ENCODE data around the gene ITGB7.
"Not testable (repeated sequence)": the region's sequence is repeated elsewhere in the genome, so short reads cannot be mapped to it uniquely, and the experiment has no call there.

ITGB7 gene

DNA sequence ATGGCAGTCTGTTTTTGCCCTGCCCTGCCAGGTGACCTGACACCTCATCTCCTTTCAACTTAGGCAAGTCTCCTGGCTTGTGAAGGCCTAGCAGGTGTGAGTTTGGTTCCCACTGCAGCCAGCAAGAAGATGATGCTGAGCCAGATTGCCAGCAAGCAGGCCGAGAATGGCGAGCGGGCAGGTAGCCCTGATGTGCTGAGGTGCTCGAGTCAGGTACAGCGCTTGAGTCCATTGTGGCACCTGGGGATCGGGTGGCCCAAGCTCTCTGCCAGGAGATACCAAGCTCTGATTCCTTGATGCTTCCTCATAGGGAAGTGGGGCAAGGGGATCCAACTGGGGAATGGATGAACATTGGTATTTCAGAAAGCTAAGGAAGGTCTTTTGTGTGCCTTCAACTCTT lies 22.2 kb downstream of the ITGB7 start:
- TF ChIP-seq, protein P1, sequence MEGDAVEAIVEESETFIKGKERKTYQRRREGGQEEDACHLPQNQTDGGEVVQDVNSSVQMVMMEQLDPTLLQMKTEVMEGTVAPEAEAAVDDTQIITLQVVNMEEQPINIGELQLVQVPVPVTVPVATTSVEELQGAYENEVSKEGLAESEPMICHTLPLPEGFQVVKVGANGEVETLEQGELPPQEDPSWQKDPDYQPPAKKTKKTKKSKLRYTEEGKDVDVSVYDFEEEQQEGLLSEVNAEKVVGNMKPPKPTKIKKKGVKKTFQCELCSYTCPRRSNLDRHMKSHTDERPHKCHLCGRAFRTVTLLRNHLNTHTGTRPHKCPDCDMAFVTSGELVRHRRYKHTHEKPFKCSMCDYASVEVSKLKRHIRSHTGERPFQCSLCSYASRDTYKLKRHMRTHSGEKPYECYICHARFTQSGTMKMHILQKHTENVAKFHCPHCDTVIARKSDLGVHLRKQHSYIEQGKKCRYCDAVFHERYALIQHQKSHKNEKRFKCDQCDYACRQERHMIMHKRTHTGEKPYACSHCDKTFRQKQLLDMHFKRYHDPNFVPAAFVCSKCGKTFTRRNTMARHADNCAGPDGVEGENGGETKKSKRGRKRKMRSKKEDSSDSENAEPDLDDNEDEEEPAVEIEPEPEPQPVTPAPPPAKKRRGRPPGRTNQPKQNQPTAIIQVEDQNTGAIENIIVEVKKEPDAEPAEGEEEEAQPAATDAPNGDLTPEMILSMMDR (conservative IDR thresholded peaks at IDR 0.05; ENCODE audit: low read length): no peak
- H3K4me3 ChIP-seq (ENCODE audit: low read length): no peak overlapping the region
- DNase-seq (ENCODE audit: low read depth): no peak

GRCh38 chr12:53182903-53183302 lies 24.1 kb downstream of the ITGB7 start:
- no peak for DNase-seq (ENCODE audit: low read depth)
- TF ChIP-seq, protein P1 (conservative IDR thresholded peaks at IDR 0.05; ENCODE audit: low read length): no peak
- no peak overlapping the region; the same call in 1 of the 2 replicates for H3K4me3 ChIP-seq (ENCODE audit: low read length)

DNA sequence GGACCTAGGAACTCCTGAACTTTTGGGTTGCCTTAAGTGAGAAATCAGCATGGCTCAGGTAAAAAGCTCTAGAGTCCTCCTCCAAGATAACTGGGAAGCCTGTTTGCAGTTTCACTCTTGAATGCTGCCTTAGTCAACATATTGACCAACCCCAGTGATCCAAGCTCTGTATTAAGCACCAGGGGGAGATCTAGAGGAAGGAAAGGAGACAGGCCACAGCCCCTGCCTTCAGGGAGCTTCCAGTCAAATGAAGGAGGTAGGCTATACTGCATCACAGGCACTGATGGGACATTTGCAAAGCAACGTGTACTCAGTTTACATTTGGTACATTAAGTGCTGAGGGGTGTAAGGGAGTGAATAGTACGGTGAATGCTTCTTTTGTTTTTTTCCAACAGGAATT lies 25.1 kb downstream of the ITGB7 start:
- peak overlapping the region; percentile 84 for H3K4me3 ChIP-seq (ENCODE audit: low read length)
- TF ChIP-seq, protein P1 (conservative IDR thresholded peaks at IDR 0.05; ENCODE audit: low read length): no peak
- DNase-seq (ENCODE audit: low read depth): no peak

DNA sequence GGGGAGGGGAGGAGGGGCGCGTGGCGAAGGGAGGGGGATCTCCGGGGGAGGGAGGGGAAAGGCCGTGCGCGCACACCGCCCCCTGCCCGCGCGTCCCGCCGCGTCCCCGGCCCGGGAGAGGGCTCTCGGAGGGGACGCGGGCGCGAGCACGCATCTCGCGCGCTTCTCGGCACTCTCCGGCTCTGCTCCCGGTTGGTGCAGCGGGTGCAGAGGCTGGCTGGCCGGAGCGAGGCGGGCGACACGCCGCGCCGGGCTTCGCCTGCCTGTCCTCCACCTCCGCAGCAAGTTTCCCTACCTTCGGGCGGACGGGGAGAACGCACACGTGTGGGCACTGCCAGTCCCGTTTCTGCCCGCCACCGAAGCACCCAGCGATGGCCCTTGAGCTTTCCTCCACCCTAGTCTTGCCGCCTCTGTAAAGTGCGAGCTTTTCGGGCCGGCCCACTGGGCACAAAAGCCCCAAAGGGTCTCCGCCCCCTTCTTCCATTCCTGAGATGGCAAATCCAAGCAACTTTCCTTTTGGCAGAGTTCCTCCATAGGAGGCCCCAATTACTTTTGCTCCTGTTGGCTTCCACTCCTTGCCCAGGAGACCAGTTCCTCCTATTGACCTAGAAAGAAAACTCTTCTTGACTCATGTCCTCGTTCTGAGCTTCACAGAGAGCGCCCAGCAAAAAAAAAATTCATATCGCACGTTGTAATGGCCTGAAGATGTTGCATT lies 26.0 kb downstream of the ITGB7 start:
- peak overlapping the region; percentile 84 for H3K4me3 ChIP-seq (ENCODE audit: low read length)
- DNase-seq (ENCODE audit: low read depth): peak; percentile 64
- TF ChIP-seq, protein P1 (conservative IDR thresholded peaks at IDR 0.05; ENCODE audit: low read length): no peak

- TF ChIP-seq, protein P1 (conservative IDR thresholded peaks at IDR 0.05; ENCODE audit: low read length): no peak
These were observed 26.7 kb downstream of the ITGB7 start, which contains the start of the genes CSAD and ZNF740 for GRCh38 chr12:53180220-53180930. TSS of gene CSAD (minus strand) at chr12:53180925. CDS start at chr12:53173470, 7,455 bp downstream. TSS of gene ZNF740 (plus strand) at chr12:53180722. CDS start at chr12:53181984, 1,262 bp downstream.

GRCh38 chr12:53179687-53180219 lies 27.3 kb downstream of the ITGB7 start:
- TF ChIP-seq, protein P1 (conservative IDR thresholded peaks at IDR 0.05; ENCODE audit: low read length): no peak
- no peak for DNase-seq (ENCODE audit: low read depth)
- H3K4me3 ChIP-seq (ENCODE audit: low read length): peak overlapping the region; percentile 84

More at GRCh38 chr12:53180220-53180930, 26.7 kb downstream of the ITGB7 start, which contains the start of the genes CSAD and ZNF740:
- DNase-seq (ENCODE audit: low read depth): peak; percentile 97
- H3K4me3 ChIP-seq (ENCODE audit: low read length): peak within 1 kb of the TSS; percentile 84

GRCh38 chr12:53178803-53179202 lies 28.2 kb downstream of the ITGB7 start:
- not testable (repeated sequence) for H3K4me3 ChIP-seq (ENCODE audit: low read length); DNase-seq (ENCODE audit: low read depth)

- not testable (repeated sequence) for DNase-seq (ENCODE audit: low read depth); H3K4me3 ChIP-seq (ENCODE audit: low read length)
These were observed 29.6 kb downstream of the ITGB7 start for GRCh38 chr12:53177447-53177846.

Measured in AG10803 (cell line).